ENCODE results near the gene CLDN25.

CLDN25 gene

DNA sequence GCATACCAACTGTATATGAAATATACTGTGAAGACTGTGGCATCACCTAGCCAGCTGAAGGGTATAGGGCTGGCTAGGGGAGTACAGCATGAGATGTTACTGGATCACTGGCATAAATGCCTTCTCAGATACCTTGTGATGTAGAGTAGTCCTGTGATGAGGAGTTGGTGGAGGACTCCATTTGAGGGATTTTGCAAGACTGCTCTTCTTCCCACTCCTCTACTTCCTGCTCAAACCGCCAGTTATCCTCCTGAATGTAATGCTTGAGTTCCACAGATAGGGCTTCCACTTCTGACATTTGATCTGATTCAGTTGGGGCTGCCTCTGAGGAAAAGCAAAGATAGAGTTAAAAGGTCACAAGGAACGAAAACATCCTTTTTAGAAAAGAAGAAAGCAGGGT, 29.3 kb downstream of the CLDN25 start:
- no peak for DNase-seq (ENCODE audit: low read depth, low spot score)

DNA sequence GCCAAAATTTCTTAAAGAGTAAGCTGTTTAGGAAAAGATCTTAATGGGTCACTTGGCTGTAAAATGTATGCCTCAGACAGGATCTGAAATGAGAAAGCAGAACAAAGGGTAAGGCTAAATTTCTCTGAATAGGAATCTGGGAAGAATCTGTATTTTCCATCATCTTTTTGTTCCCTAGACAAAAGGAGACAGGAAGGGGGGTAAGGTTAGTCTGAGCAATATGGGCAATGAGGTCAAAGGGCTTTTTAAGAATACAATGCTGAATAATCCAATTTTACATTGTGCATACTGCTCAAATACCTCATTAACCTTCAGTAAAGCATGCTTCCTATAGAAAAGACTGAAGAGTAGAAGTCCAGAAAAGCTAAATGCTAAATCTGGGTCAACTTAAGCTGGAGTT, 34.6 kb downstream of the CLDN25 start:
- no peak for DNase-seq (ENCODE audit: low read depth, low spot score)

DNA sequence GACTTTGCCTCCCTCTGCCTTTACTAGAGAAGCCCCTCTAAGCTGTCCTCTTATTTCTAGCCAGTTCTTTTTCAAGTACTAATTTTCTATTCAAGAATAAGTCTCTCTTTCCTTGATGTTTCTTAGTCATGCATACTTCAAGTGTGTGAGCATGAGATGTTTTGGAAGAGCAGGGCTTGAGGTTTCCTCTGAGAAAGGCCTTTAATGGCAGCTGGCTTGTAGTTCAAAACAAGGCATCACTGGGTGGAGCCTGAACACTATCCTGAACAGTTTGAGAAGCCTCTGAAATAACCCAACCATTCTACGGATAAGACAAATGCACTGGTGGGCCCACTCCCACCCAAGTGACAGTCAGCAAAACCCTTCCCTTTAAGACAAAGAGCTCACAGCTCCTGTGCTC, 37.6 kb downstream of the CLDN25 start:
- no peak for DNase-seq (ENCODE audit: low read depth, low spot score)

DNA sequence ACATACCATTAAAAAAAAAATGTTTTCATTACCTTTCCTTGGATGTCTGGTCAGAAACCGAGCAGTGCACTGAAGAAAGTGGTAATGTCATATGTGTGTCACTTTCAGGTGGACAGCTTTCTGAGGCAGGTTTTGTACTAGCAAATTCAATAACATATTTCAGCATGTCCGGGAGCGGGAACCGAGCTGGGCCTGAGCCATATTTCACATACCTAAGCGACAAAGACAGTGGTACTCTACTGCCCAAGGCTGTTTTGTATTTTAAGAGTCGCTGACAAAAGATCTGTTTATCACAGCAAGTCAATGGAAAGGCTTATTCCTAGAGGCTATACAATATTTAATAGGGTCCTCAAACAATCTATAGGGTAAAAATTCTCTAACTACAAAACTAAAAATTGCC, 38.0 kb downstream of the CLDN25 start:
- no peak for DNase-seq (ENCODE audit: low read depth, low spot score)

DNA sequence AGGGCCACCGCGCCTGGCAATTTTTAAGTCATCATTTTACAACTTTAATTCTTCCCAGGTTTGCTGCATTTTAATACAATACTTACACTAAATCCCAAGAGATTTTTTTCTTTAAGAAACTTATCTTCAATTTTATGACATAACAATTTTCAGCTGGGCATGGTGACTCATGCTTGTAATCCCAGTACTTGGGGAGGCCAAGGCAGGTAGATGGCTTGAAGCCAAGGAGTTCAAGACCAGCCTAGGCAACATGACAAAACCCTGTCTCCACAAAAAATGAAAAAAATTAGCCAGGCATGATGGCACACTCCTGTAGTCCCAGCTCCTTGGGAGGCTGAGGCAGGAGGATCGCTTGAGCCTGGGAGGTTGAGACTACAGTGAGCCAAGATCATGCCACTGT, 38.8 kb downstream of the CLDN25 start:
- DNase-seq (ENCODE audit: low read depth, low spot score): no peak

DNA sequence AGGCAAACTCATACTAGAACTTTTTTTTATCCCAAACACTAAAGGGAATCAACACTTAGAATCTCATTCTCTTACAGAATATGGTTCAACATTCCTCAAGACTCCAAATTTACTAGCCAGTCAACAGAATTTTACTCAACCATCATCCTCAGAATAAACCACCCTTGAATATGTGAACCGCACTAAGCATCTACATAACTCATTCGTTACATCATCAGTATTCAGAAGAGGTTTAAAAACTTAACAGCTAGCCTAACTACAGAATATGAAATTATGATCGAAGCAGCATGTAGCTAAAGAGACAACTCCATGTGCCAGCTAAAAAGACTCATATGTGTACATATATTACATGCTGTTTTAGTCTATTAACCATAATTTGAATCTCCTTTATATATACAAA, 47.9 kb downstream of the CLDN25 start:
- no peak for DNase-seq (ENCODE audit: low read depth, low spot score)

DNA sequence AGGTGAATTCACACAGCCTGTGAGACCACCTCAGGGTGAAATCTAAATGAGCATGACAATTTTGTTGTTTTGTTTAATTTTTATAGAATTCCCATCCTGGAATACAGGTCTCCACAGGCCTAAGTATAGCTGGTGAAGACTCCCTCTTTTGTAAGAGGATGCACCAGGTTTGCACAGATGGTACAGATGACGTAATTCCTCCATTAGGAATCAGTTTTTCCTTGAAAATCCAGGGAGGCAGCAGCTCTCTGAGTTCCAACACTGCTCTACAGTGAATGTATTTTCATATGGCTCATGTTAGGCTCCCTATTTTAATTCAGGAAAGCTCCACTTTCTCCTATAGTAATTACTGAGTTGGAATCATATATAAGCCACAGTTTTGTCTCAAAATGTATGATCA, 48.6 kb downstream of the CLDN25 start:
- DNase-seq (ENCODE audit: low read depth, low spot score): no peak

DNA sequence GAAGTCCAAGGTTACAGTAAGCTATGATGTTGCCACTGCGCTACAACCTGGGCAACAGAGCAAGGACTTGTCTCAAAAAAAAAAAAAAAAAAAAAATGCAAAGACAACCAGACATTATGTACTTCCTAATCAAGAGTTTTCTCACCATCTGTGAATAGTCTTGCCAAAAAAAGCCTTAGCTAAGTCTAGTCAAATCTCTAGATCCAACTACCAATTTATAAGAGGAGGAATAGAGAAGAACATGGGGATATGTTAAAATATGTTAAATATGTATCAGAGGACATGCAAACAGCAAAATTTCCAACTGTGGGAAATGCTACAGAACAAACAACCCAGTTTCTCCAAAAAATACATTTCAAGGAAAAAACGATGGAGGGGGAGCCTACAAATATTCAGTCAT, 50.2 kb downstream of the CLDN25 start:
- no peak for DNase-seq (ENCODE audit: low read depth, low spot score)
